Measurements from ENCODE around the gene ACRV1. TPM values are rescaled to one million over a fixed set of nuclear protein-coding genes. Genes with fewer than 3 reads are reported as not detected.

Gene ACRV1
- total RNA-seq, 3 donors from 2014 or later (not counting 1 experiment from before 2014, with no cell fraction given), result not detected

DNA sequence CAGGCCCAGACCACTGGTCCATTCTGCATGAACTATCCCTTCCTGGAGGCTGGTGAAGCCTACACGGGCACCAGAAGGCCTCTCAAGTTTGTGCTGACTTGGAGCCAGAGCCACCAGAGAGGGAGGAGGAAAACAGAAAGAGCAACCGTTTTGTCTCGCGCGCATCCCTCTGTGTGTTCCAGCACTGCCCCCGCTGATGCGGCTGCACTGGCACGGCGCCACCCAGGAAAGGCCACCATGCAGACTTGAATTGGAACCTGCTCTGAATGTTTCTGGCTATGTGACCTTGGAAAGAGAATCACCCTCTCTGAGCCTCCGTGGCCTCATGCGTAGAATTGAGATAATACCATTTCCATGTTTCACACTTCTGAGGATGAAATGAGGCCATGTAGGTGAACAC lies 7.4 kb upstream of the ACRV1 start:
- intact Hi-C loops (cut with micrococcal nuclease), result no loop called here
- DNase-seq (no peak), ATAC-seq (no peak)
- no peaks in the 10 kb centered on the region for H3K4me1 Mint-ChIP-seq
- H3K36me3 Mint-ChIP-seq, result no peaks in the 10 kb centered on the region
- Histone ChIP-seq H3K4me3 (ENCODE audit: low read length) (no peak overlapping the region), H3K9me3 (ENCODE audit: control insufficient read depth, insufficient read depth, low read length) (no peaks in the 10 kb centered on the region), H3K36me3 (ENCODE audit: control insufficient read depth, insufficient read depth, low read length) (no peaks in the 10 kb centered on the region), H3K4me1 (ENCODE audit: control insufficient read depth, insufficient read depth, low read length) (no peaks in the 10 kb centered on the region), H3K27me3 (ENCODE audit: control insufficient read depth, insufficient read depth, low read length) (no peaks in the 10 kb centered on the region), H3K27ac (ENCODE audit: low read length) (no peak overlapping the region)
- no peaks in the 10 kb centered on the region for H3K9me3 Mint-ChIP-seq
- 93% methylated on average over 11 of the region's 11 CpGs for WGBS (ENCODE audit: insufficient coverage)
- no peak overlapping the region for H3K4me3 Mint-ChIP-seq
- TF ChIP-seq, protein P1, sequence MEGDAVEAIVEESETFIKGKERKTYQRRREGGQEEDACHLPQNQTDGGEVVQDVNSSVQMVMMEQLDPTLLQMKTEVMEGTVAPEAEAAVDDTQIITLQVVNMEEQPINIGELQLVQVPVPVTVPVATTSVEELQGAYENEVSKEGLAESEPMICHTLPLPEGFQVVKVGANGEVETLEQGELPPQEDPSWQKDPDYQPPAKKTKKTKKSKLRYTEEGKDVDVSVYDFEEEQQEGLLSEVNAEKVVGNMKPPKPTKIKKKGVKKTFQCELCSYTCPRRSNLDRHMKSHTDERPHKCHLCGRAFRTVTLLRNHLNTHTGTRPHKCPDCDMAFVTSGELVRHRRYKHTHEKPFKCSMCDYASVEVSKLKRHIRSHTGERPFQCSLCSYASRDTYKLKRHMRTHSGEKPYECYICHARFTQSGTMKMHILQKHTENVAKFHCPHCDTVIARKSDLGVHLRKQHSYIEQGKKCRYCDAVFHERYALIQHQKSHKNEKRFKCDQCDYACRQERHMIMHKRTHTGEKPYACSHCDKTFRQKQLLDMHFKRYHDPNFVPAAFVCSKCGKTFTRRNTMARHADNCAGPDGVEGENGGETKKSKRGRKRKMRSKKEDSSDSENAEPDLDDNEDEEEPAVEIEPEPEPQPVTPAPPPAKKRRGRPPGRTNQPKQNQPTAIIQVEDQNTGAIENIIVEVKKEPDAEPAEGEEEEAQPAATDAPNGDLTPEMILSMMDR (IDR thresholded peaks at IDR 0.05), result no peak
- H3K27me3 Mint-ChIP-seq (ENCODE audit: low read depth in 2 of 2), result no peaks in the 10 kb centered on the region
- no peak overlapping the region for H3K27ac Mint-ChIP-seq

DNA sequence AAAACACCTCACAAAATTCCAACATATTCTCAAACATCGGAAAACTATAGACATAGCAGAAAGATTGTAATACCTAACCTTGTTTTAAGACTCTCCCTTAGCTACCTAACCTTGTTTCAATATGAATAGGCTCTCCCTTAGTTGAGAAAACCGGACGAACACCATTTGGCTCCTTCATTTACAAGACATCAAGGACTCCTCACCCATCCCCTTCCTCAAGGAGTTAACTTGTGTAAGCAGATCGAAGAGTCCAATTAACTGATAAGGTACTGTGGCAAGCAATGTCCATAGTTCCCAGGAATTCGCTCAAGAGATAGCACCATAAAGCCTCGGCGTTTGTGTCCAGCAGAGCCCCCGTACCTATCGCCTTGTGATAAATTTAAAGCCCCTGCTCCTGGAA lies 4.6 kb upstream of the ACRV1 start:
- Mint-ChIP-seq H3K4me3 (no peak overlapping the region), H3K27me3 (ENCODE audit: low read depth in 2 of 2) (no peaks in the 10 kb centered on the region), H3K9me3 (no peaks in the 10 kb centered on the region), H3K27ac (no peak overlapping the region), H3K36me3 (no peaks in the 10 kb centered on the region), H3K4me1 (no peaks in the 10 kb centered on the region)
- ATAC-seq (no peak), DNase-seq (no peak)
- intact Hi-C loops (cut with micrococcal nuclease), result no loop called here
- 91% methylated on average over 9 of the region's 9 CpGs for WGBS (ENCODE audit: insufficient coverage)
- no peaks in the 10 kb centered on the region for H3K27me3 ChIP-seq (ENCODE audit: control insufficient read depth, insufficient read depth, low read length)
- no peaks in the 10 kb centered on the region for H3K4me1 ChIP-seq (ENCODE audit: control insufficient read depth, insufficient read depth, low read length)
- TF ChIP-seq, protein P1 (IDR thresholded peaks at IDR 0.05), result no peak
- H3K36me3 ChIP-seq (ENCODE audit: control insufficient read depth, insufficient read depth, low read length), result no peaks in the 10 kb centered on the region
- no peak overlapping the region for H3K27ac ChIP-seq (ENCODE audit: low read length)
- H3K9me3 ChIP-seq (ENCODE audit: control insufficient read depth, insufficient read depth, low read length), result no peaks in the 10 kb centered on the region
- no peak overlapping the region for H3K4me3 ChIP-seq (ENCODE audit: low read length)

DNA sequence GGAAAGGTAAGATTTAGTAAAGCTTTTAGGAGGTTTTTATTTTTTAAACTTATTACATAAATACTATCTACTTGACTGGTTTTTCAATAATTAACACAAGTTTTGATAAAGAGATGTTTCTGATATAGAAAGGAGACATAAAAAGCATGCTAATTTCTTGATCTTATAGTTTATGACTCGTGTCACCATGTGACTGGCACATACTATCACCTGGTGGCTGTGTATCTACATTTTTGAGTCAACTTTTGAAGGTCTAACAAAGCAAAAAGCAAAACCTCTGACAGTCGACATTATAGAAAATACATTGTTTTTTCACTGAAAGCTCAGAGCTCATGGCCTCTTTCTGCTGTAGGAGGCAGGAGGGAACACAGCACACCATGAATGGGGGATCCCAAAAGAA lies 810 bp downstream of the ACRV1 start:
- ATAC-seq, result no peak
- WGBS (ENCODE audit: insufficient coverage), result 81% methylated on average over 2 of the region's 2 CpGs

DNA sequence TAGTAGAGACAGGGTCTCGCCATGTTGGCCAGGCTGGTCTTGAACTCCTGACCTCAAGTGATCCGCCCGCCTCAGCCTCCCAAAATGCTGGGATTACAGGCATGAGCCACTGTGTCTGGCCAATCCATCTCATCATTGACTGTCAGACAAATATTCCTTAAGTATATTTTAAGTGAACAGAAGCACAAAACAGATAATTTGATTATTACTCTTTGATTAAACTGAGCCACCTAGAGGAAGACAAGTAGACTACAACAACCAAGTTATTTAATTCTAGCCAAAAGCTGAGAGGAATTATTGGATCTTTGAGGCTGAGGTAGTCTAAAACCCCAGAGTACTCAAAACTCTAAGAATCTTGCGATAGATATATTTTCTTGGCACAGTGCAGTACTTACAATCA lies 1.2 kb downstream of the ACRV1 start:
- Histone ChIP-seq H3K4me3 (ENCODE audit: low read length) (no peak overlapping the region), H3K36me3 (ENCODE audit: control insufficient read depth, insufficient read depth, low read length) (no peaks in the 10 kb centered on the region), H3K27ac (ENCODE audit: low read length) (no peak overlapping the region), H3K27me3 (ENCODE audit: control insufficient read depth, insufficient read depth, low read length) (no peaks in the 10 kb centered on the region), H3K4me1 (ENCODE audit: control insufficient read depth, insufficient read depth, low read length) (no peaks in the 10 kb centered on the region), H3K9me3 (ENCODE audit: control insufficient read depth, insufficient read depth, low read length) (no peaks in the 10 kb centered on the region)
- Mint-ChIP-seq H3K27ac (no peak overlapping the region), H3K9me3 (no peaks in the 10 kb centered on the region), H3K27me3 (ENCODE audit: low read depth in 2 of 2) (no peaks in the 10 kb centered on the region), H3K4me3 (no peak overlapping the region), H3K4me1 (no peaks in the 10 kb centered on the region), H3K36me3 (no peaks in the 10 kb centered on the region)
- ATAC-seq, result no peak
- WGBS (ENCODE audit: insufficient coverage), result no CpG with 5 or more reads among the region's 4 CpGs
- no peak for DNase-seq
- TF ChIP-seq, protein P1 (IDR thresholded peaks at IDR 0.05), result no peak
- intact Hi-C loops (cut with micrococcal nuclease), result no loop called here

More for the DNA sequence above, 810 bp downstream of the ACRV1 start:
- H3K4me1 ChIP-seq (ENCODE audit: control insufficient read depth, insufficient read depth, low read length), result no peaks in the 10 kb centered on the region
- no peaks in the 10 kb centered on the region for H3K27me3 ChIP-seq (ENCODE audit: control insufficient read depth, insufficient read depth, low read length)
- Mint-ChIP-seq H3K36me3 (no peaks in the 10 kb centered on the region), H3K4me3 (no peak overlapping the region), H3K27ac (no peak overlapping the region), H3K4me1 (no peaks in the 10 kb centered on the region), H3K9me3 (no peaks in the 10 kb centered on the region), H3K27me3 (ENCODE audit: low read depth in 2 of 2) (no peaks in the 10 kb centered on the region)
- no peaks in the 10 kb centered on the region for H3K36me3 ChIP-seq (ENCODE audit: control insufficient read depth, insufficient read depth, low read length)
- H3K4me3 ChIP-seq (ENCODE audit: low read length), result no peak overlapping the region
- no peak overlapping the region for H3K27ac ChIP-seq (ENCODE audit: low read length)
- intact Hi-C loops (cut with micrococcal nuclease), result no loop called here
- H3K9me3 ChIP-seq (ENCODE audit: control insufficient read depth, insufficient read depth, low read length), result no peaks in the 10 kb centered on the region
- no peak for DNase-seq
- TF ChIP-seq, protein P1 (IDR thresholded peaks at IDR 0.05), result no peak

Measured in natural killer cell (primary cell).